G401.6 (cell line): ENCODE measurements around the gene S100A2.
"Not testable (repeated sequence)": the region's sequence is repeated elsewhere in the genome, so short reads cannot be mapped to it uniquely, and the experiment has no call there.

Experiments
- FAIRE-seq: peaks from 2 replicates; lab custom pipeline; 2012; peaks lifted over from hg19 to GRCh38; lab: Jason Lieb, UNC

Gene S100A2

GRCh38 chr1:153588482-153588881, 22.8 kb upstream of the S100A2 start:
- FAIRE-seq, result no peak

GRCh38 chr1:153588033-153588432, 22.4 kb upstream of the S100A2 start:
- FAIRE-seq, result not testable (repeated sequence)

- no peak for FAIRE-seq
Measured at GRCh38 chr1:153587314-153587713, 21.7 kb upstream of the S100A2 start.

- FAIRE-seq, result no peak
Measured at GRCh38 chr1:153586347-153586746, 20.7 kb upstream of the S100A2 start.

- FAIRE-seq, result no peak
Measured at GRCh38 chr1:153585006-153585405, 19.4 kb upstream of the S100A2 start.

- FAIRE-seq, result no peak
Measured at GRCh38 chr1:153583976-153584375, 18.3 kb upstream of the S100A2 start.

- FAIRE-seq, result not testable (repeated sequence)
Measured at GRCh38 chr1:153583514-153583913, 17.9 kb upstream of the S100A2 start.

- FAIRE-seq, result not testable (repeated sequence)
Measured at GRCh38 chr1:153582836-153583235, 17.2 kb upstream of the S100A2 start.

GRCh38 chr1:153578936-153579335, 13.3 kb upstream of the S100A2 start:
- FAIRE-seq, result no peak

- no peak for FAIRE-seq
Measured at GRCh38 chr1:153578490-153578889, 12.8 kb upstream of the S100A2 start.

- FAIRE-seq, result no peak
Measured at GRCh38 chr1:153577624-153578051, 12.0 kb upstream of the S100A2 start.

GRCh38 chr1:153577138-153577537, 11.5 kb upstream of the S100A2 start:
- no peak for FAIRE-seq

GRCh38 chr1:153575497-153575896, 9.9 kb upstream of the S100A2 start:
- FAIRE-seq, result not testable (repeated sequence)

GRCh38 chr1:153575081-153575491, 9.4 kb upstream of the S100A2 start:
- FAIRE-seq, result not testable (repeated sequence)

- no peak for FAIRE-seq
Measured at GRCh38 chr1:153573351-153573750, 7.7 kb upstream of the S100A2 start.

GRCh38 chr1:153572569-153573015, 6.9 kb upstream of the S100A2 start:
- FAIRE-seq, result no peak

- no peak for FAIRE-seq
Measured at GRCh38 chr1:153571706-153572105, 6.1 kb upstream of the S100A2 start.

- no peak for FAIRE-seq
Measured at GRCh38 chr1:153570874-153571273, 5.2 kb upstream of the S100A2 start.

- no peak for FAIRE-seq
Measured at GRCh38 chr1:153569465-153569864, 3.8 kb upstream of the S100A2 start.

GRCh38 chr1:153568367-153569099, 2.9 kb upstream of the S100A2 start:
- peak; percentile 87 for FAIRE-seq

- FAIRE-seq, result no peak
Measured at GRCh38 chr1:153567621-153568366, 2.1 kb upstream of the S100A2 start.

GRCh38 chr1:153566414-153567371, 1.0 kb upstream of the S100A2 start:
- FAIRE-seq, result peak; percentile 87
